AG04449 (cell line): ENCODE results near the gene KIAA0319L.
A peak's percentile ranks its signal among the peaks of the same experiment; 100 is the strongest.

ENCODE experiments used
- CTCF ChIA-PET: fragments of 350-600 bp; formaldehyde crosslinking; extraction: SDS; loops from one replicate; lab custom pipeline; 2021; ENCODE audit warnings: antibody characterized with exemption; lab: Yijun Ruan, JAX
- POLR2A ChIA-PET: fragments of 400-600, 350-600 bp; formaldehyde crosslinking; extraction: SDS; loops from one replicate; lab custom pipeline; 2020; ENCODE audit warnings: antibody characterized with exemption, inconsistent platforms; lab: Yijun Ruan, JAX
- DNase-seq: peaks from one replicate; pipeline ENCODE4 v3.0.0-alpha.2; 2010; ENCODE audit warnings: low read depth, low spot score
- H3K4me3 ChIP-seq: 2 replicates; pipeline ENCODE4 v1.5.1; 2011; ENCODE audit warnings: low read depth, mild to moderate bottlenecking, control low read depth, low read length
- CTCF ChIP-seq: IDR thresholded peaks from one replicate; pipeline ENCODE4 v1.5.1; 2011; ENCODE audit warnings: mild to moderate bottlenecking, moderate library complexity, low read length, control low read depth, inconsistent platforms; ENCODE audit not compliant: insufficient read depth; ENCODE audit errors: missing control alignments

The KIAA0319L gene

GRCh38 chr1:35567947-35568558, 10.8 kb upstream of the KIAA0319L start:
- POLR2A ChIA-PET = no interaction called here
- no peak overlapping the region for H3K4me3 ChIP-seq
- CTCF ChIA-PET = interaction anchor here (0.8 to 13.4 kb wide), 38 partner anchors 8 to 241 kb away, joined by 3 to 657 read pairs (median 6); partner anchors contain the start of genes CLSPN and KIAA0319L
- no peak for DNase-seq
- TF ChIP-seq CTCF = no peak

GRCh38 chr1:35565742-35566133, 8.5 kb upstream of the KIAA0319L start:
- ChIA-PET POLR2A (interaction anchor here (1.4 kb wide), 1 partner anchor 114 kb away, joined by 7 read pairs; no protein-coding TSS in a partner anchor), CTCF (interaction anchor here (1.1 to 13.4 kb wide), 15 partner anchors 8 to 713 kb away, joined by 3 to 657 read pairs (median 10); partner anchors contain the start of genes CLSPN, KIAA0319L, NCDN and TFAP2E)
- TF ChIP-seq CTCF = no peak
- no peak for DNase-seq
- no peak overlapping the region for H3K4me3 ChIP-seq

GRCh38 chr1:35564884-35565741, 7.9 kb upstream of the KIAA0319L start:
- CTCF ChIA-PET = interaction anchor here (0.6 to 13.4 kb wide), 43 partner anchors 8 to 712 kb away, joined by 3 to 657 read pairs (median 4); partner anchors contain the start of genes CLSPN, KIAA0319L, NCDN and TFAP2E
- no peak overlapping the region for H3K4me3 ChIP-seq
- no peak for TF ChIP-seq CTCF
- no peak for DNase-seq
- POLR2A ChIA-PET = interaction anchor here (0.7 to 1.4 kb wide), 3 partner anchors 114 to 204 kb away, joined by 3 to 7 read pairs (median 4); partner anchors contain the start of gene CLSPN

- ChIA-PET CTCF (interaction anchor here (0.6 to 13.4 kb wide), 44 partner anchors 8 to 711 kb away, joined by 3 to 657 read pairs (median 4); partner anchors contain the start of genes CLSPN, KIAA0319L, NCDN and TFAP2E), POLR2A (interaction anchor here (0.7 to 1.4 kb wide), 3 partner anchors 113 to 205 kb away, joined by 3 to 7 read pairs (median 4); partner anchors contain the start of gene CLSPN)
- peak; percentile 80 for TF ChIP-seq CTCF
- H3K4me3 ChIP-seq = no peak overlapping the region
- no peak for DNase-seq
These were observed 7.1 kb upstream of the KIAA0319L start for GRCh38 chr1:35564037-35564883.

- H3K4me3 ChIP-seq = no peak overlapping the region
- DNase-seq = no peak
- CTCF ChIA-PET = interaction anchor here (0.7 to 15.0 kb wide), 4 partner anchors 10 to 163 kb away, joined by 3 to 222 read pairs (median 28); no protein-coding TSS in a partner anchor
- POLR2A ChIA-PET = no interaction called here
- no peak for TF ChIP-seq CTCF
These were observed 6.0 kb upstream of the KIAA0319L start for GRCh38 chr1:35563166-35563565.
